Liver (tissue), 3 donors: ENCODE data around the gene TMEM87B.

ENCODE experiments used
- GABPA ChIP-seq, 2 donors: IDR thresholded peaks in 1 of 2; conservative IDR thresholded peaks in 1 of 2; 2 replicates each; pipeline ENCODE4 v1.6.1; 2016; ENCODE audit warnings: antibody characterized with exemption in 2 of 2, mild to moderate bottlenecking in 1 of 2, moderate library complexity in 1 of 2
- NR2F2 ChIP-seq: IDR thresholded peaks from 2 replicates; pipeline ENCODE4 v1.6.1; 2016; ENCODE audit warnings: antibody characterized with exemption
- RAD21 ChIP-seq, 2 donors: IDR thresholded peaks; 2 replicates each; pipeline ENCODE4 v1.6.1; 2016; ENCODE audit warnings: antibody characterized with exemption in 2 of 2, mild to moderate bottlenecking in 2 of 2
- SP1 ChIP-seq: IDR thresholded peaks from 2 replicates; pipeline ENCODE4 v1.6.1; 2018; ENCODE audit warnings: antibody characterized with exemption, mild to moderate bottlenecking
- ZBTB33 ChIP-seq: IDR thresholded peaks from 2 replicates; pipeline ENCODE4 v1.6.1; 2016; ENCODE audit warnings: antibody characterized with exemption
- TF ChIP-seq, protein P1 (sequence below): fragments of 150-350 bp; IDR thresholded peaks from 2 replicates; pipeline ENCODE4 v1.5.1; 2017; ENCODE audit warnings: improper control_type of control experiment, low read depth, low read length; ENCODE audit not compliant: missing input control
- TF ChIP-seq, protein P2 (sequence below): IDR thresholded peaks from 2 replicates; pipeline ENCODE4 v1.6.1; 2016; ENCODE audit warnings: antibody characterized with exemption
- donor health status: healthy.
- donor health status: healthy.

GRCh38 chr2:112166806-112167499, 111.9 kb downstream of the TMEM87B start:
- TF ChIP-seq, protein P1, sequence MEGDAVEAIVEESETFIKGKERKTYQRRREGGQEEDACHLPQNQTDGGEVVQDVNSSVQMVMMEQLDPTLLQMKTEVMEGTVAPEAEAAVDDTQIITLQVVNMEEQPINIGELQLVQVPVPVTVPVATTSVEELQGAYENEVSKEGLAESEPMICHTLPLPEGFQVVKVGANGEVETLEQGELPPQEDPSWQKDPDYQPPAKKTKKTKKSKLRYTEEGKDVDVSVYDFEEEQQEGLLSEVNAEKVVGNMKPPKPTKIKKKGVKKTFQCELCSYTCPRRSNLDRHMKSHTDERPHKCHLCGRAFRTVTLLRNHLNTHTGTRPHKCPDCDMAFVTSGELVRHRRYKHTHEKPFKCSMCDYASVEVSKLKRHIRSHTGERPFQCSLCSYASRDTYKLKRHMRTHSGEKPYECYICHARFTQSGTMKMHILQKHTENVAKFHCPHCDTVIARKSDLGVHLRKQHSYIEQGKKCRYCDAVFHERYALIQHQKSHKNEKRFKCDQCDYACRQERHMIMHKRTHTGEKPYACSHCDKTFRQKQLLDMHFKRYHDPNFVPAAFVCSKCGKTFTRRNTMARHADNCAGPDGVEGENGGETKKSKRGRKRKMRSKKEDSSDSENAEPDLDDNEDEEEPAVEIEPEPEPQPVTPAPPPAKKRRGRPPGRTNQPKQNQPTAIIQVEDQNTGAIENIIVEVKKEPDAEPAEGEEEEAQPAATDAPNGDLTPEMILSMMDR = no peak
- TF ChIP-seq SP1 = no peak
- TF ChIP-seq GABPA (IDR thresholded peaks at IDR 0.05 in 1 of 2, conservative IDR thresholded peaks at IDR 0.05 in 1 of 2) = no peak
- TF ChIP-seq, protein P2, sequence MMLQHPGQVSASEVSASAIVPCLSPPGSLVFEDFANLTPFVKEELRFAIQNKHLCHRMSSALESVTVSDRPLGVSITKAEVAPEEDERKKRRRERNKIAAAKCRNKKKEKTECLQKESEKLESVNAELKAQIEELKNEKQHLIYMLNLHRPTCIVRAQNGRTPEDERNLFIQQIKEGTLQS = no peak
- no peak for TF ChIP-seq NR2F2
- TF ChIP-seq ZBTB33 = no peak
- TF ChIP-seq RAD21 (IDR thresholded peaks at IDR 0.05) = no peak
